ENCODE data around the gene FAM50B. TPM values are rescaled to one million over a fixed set of nuclear protein-coding genes. Genes with fewer than 3 reads are reported as not detected.

FAM50B gene
- polyA plus RNA-seq, 1 donor from 2014 or later = 0.79 TPM

DNA sequence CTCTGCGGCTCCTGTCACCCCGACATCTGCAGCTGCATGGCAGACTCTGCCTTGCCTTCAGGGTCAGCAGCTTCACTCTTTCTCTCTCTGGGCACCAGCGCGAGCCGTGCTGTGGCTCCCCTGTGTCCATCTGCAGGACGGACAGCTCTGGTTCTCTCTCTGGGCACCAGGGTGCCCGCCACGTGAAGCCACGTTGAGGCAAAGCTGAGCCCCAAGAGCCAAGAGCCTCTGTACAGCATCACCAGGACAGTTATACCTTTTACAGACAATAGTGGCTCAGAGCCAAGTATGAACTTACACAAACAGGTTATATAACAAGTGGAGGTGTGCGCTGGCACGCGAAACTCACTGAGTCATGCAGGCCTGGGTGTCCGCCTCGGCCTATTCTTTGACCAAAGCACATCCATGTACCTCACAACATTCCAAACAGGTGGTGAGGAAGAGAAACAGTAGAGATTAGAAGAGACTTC is 50.8 kb downstream of the FAM50B start:
- no peak overlapping the region for H3K9ac ChIP-seq (ENCODE audit: low read length)
- H3K4me2 ChIP-seq (ENCODE audit: low read length) = no peak overlapping the region
- TF ChIP-seq REST (IDR thresholded peaks at IDR 0.05; ENCODE audit: borderline replicate concordance) = no peak
- no peak for TF ChIP-seq EZH2 (IDR thresholded peaks at IDR 0.05; ENCODE audit: borderline replicate concordance, insufficient read depth, low read length, poor library complexity, severe bottlenecking)
- TF ChIP-seq, protein P1, sequence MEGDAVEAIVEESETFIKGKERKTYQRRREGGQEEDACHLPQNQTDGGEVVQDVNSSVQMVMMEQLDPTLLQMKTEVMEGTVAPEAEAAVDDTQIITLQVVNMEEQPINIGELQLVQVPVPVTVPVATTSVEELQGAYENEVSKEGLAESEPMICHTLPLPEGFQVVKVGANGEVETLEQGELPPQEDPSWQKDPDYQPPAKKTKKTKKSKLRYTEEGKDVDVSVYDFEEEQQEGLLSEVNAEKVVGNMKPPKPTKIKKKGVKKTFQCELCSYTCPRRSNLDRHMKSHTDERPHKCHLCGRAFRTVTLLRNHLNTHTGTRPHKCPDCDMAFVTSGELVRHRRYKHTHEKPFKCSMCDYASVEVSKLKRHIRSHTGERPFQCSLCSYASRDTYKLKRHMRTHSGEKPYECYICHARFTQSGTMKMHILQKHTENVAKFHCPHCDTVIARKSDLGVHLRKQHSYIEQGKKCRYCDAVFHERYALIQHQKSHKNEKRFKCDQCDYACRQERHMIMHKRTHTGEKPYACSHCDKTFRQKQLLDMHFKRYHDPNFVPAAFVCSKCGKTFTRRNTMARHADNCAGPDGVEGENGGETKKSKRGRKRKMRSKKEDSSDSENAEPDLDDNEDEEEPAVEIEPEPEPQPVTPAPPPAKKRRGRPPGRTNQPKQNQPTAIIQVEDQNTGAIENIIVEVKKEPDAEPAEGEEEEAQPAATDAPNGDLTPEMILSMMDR (IDR thresholded peaks at IDR 0.05; ENCODE audit: poor library complexity, severe bottlenecking) = no peak
- no peak for TF ChIP-seq POLR2AphosphoS5 (IDR thresholded peaks at IDR 0.05)
- TF ChIP-seq RAD21 (conservative IDR thresholded peaks at IDR 0.05) = no peak
- no peak for TF ChIP-seq TAF1 (IDR thresholded peaks at IDR 0.05; ENCODE audit: low read depth)
- TF ChIP-seq EP300 (conservative IDR thresholded peaks at IDR 0.05; ENCODE audit: poor library complexity, severe bottlenecking) = no peak
- no peak for TF ChIP-seq SMC3 (conservative IDR thresholded peaks at IDR 0.05; ENCODE audit: poor library complexity)
- TF ChIP-seq MXI1 (conservative IDR thresholded peaks at IDR 0.05; ENCODE audit: poor library complexity, severe bottlenecking) = no peak
- H3K4me3 ChIP-seq (ENCODE audit: low read length) = no peak overlapping the region
- no peak overlapping the region for H3K27ac ChIP-seq (ENCODE audit: low read length)
- no peaks in the 10 kb centered on the region for H3K36me3 ChIP-seq (ENCODE audit: insufficient read depth, low read length)
- H3K79me2 ChIP-seq (replicated peaks; ENCODE audit: insufficient read depth, low read length) = no peaks in the 10 kb centered on the region
- no peaks in the 10 kb centered on the region for H3K27me3 ChIP-seq (ENCODE audit: insufficient read depth, low read depth, low read length)
- H4K20me1 ChIP-seq (ENCODE audit: insufficient read depth) = no peaks in the 10 kb centered on the region
- no peaks in the 10 kb centered on the region for H3K9me2 ChIP-seq (ENCODE audit: insufficient read depth, low read length)
- no peak overlapping the region for H2AFZ ChIP-seq (ENCODE audit: low read depth, low read length)
- H3K9me3 ChIP-seq (ENCODE audit: low read length) = no peaks in the 10 kb centered on the region
- H3F3A ChIP-seq (ENCODE audit: insufficient read depth, low read length, poor library complexity, severe bottlenecking) = no peaks in the 10 kb centered on the region

Other genes with a start within 250 kb of the FAM50B start
- 3.9 and 4.2 TPM in 2 replicates for gene PXDC1, start 97.7 kb upstream of the FAM50B start, polyA plus RNA-seq
- gene FAM217A, start 229.8 kb downstream of the FAM50B start, polyA plus RNA-seq = not detected in 2 replicates